Measurements from ENCODE around the gene SPOCK1.

- TF ChIP-seq CTCF (conservative IDR thresholded peaks at IDR 0.05) (no peak), EZH2 (IDR thresholded peaks at IDR 0.05; ENCODE audit: low read depth) (no peak)
These were observed 195.6 kb downstream of the SPOCK1 start for GRCh38 chr5:137303509-137303908.

Measured in PC-9 (cell line).